ENCODE measurements around the gene TMEM269. TPM values are rescaled to one million over a fixed set of nuclear protein-coding genes. Genes with fewer than 3 reads are reported as not detected.

The TMEM269 gene
- total and polyA plus RNA-seq, 9 of the 15 experiments (the other 6 are each of a cell fraction or from before 2014, with no cell fraction given), result 0.09 to 0.49 (median 0.21) TPM

GRCh38 chr1:42847111-42847595 lies 62.4 kb downstream of the TMEM269 start (continued):
- TF ChIP-seq, protein P1, sequence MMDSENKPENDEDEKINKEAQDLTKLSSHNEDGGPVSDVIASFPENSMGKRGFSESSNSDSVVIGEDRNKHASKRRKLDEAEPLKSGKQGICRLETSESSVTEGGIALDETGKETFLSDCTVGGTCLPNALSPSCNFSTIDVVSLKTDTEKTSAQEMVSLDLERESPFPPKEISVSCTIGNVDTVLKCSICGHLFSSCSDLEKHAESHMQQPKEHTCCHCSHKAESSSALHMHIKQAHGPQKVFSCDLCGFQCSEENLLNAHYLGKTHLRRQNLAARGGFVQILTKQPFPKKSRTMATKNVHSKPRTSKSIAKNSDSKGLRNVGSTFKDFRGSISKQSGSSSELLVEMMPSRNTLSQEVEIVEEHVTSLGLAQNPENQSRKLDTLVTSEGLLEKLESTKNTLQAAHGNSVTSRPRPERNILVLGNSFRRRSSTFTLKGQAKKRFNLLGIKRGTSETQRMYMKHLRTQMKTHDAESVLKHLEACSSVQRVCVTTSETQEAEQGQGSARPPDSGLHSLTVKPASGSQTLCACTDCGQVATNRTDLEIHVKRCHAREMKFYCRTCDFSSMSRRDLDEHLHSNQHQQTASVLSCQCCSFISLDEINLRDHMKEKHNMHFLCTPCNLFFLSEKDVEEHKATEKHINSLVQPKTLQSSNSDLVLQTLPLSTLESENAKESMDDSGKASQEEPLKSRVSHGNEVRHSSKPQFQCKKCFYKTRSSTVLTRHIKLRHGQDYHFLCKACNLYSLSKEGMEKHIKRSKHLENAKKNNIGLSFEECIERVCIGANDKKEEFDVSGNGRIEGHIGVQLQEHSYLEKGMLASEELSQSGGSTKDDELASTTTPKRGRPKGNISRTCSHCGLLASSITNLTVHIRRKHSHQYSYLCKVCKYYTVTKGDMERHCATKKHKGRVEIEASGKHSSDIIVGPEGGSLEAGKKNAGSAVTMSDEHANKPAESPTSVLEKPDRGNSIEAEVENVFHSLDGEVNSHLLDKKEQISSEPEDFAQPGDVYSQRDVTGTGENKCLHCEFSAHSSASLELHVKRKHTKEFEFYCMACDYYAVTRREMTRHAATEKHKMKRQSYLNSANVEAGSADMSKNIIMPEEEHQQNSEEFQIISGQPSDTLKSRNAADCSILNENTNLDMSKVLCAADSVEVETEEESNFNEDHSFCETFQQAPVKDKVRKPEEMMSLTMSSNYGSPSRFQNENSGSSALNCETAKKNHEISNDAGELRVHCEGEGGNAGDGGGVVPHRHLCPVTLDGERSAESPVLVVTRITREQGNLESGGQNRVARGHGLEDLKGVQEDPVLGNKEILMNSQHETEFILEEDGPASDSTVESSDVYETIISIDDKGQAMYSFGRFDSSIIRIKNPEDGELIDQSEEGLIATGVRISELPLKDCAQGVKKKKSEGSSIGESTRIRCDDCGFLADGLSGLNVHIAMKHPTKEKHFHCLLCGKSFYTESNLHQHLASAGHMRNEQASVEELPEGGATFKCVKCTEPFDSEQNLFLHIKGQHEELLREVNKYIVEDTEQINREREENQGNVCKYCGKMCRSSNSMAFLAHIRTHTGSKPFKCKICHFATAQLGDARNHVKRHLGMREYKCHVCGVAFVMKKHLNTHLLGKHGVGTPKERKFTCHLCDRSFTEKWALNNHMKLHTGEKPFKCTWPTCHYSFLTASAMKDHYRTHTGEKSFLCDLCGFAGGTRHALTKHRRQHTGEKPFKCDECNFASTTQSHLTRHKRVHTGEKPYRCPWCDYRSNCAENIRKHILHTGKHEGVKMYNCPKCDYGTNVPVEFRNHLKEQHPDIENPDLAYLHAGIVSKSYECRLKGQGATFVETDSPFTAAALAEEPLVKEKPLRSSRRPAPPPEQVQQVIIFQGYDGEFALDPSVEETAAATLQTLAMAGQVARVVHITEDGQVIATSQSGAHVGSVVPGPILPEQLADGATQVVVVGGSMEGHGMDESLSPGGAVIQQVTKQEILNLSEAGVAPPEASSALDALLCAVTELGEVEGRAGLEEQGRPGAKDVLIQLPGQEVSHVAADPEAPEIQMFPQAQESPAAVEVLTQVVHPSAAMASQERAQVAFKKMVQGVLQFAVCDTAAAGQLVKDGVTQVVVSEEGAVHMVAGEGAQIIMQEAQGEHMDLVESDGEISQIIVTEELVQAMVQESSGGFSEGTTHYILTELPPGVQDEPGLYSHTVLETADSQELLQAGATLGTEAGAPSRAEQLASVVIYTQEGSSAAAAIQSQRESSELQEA (IDR thresholded peaks at IDR 0.05; ENCODE audit: low read depth), result 0 out of 2 replicates have a peak, but pooled peaks have one; percentile 12
- TF ChIP-seq HLTF (IDR thresholded peaks at IDR 0.05) (0 out of 2 replicates have a peak, but pooled peaks have one; percentile 65), FOXA1 (IDR thresholded peaks at IDR 0.05; ENCODE audit: borderline replicate concordance) (no peak), LARP7 (IDR thresholded peaks at IDR 0.05) (peak; percentile 87; the same call in 1 of the 2 replicates), RFX5 (IDR thresholded peaks at IDR 0.05; ENCODE audit: low read depth, low read length) (no peak), EHMT2 (IDR thresholded peaks at IDR 0.05) (peak; percentile 84), SREBF2 (CRISPR knock-in tag; IDR thresholded peaks at IDR 0.05) (0 out of 2 replicates have a peak, but pooled peaks have one; percentile 25), SMARCA5 (IDR thresholded peaks at IDR 0.05) (peak; percentile 73), SMARCA4 (IDR thresholded peaks at IDR 0.05) (peak; percentile 58; the same call in 1 of the 2 replicates), ZBTB2 (IDR thresholded peaks at IDR 0.05) (0 out of 2 replicates have a peak, but pooled peaks have one; percentile 24), NCOA6 (IDR thresholded peaks at IDR 0.05) (no peak), ATF6 (CRISPR knock-in tag; IDR thresholded peaks at IDR 0.05) (0 out of 2 replicates have a peak, but pooled peaks have one; percentile 14), THRAP3 (IDR thresholded peaks at IDR 0.05; ENCODE audit: borderline replicate concordance) (peak; percentile 78; the same call in 1 of the 2 replicates), ZFPM2 (CRISPR knock-in tag; IDR thresholded peaks at IDR 0.05) (no peak), KLF1 (tag; IDR thresholded peaks at IDR 0.05) (peak; percentile 53; the same call in 1 of the 2 replicates)
- TF ChIP-seq, protein P2, sequence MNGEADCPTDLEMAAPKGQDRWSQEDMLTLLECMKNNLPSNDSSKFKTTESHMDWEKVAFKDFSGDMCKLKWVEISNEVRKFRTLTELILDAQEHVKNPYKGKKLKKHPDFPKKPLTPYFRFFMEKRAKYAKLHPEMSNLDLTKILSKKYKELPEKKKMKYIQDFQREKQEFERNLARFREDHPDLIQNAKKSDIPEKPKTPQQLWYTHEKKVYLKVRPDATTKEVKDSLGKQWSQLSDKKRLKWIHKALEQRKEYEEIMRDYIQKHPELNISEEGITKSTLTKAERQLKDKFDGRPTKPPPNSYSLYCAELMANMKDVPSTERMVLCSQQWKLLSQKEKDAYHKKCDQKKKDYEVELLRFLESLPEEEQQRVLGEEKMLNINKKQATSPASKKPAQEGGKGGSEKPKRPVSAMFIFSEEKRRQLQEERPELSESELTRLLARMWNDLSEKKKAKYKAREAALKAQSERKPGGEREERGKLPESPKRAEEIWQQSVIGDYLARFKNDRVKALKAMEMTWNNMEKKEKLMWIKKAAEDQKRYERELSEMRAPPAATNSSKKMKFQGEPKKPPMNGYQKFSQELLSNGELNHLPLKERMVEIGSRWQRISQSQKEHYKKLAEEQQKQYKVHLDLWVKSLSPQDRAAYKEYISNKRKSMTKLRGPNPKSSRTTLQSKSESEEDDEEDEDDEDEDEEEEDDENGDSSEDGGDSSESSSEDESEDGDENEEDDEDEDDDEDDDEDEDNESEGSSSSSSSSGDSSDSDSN (IDR thresholded peaks at IDR 0.05; ENCODE audit: borderline replicate concordance in 1 of 2, low read depth in 2 of 2, low read length in 2 of 2), result no peak
